Measurements from ENCODE around the gene KCND3.

- no peak for TF ChIP-seq CTCF (IDR thresholded peaks at IDR 0.05; ENCODE audit: low read length)
- TF ChIP-seq EZH2 (IDR thresholded peaks at IDR 0.05; ENCODE audit: borderline replicate concordance, low read length): no peak
Observed at GRCh38 chr1:111971396-111971795, 18.1 kb downstream of the KCND3 start.
